HG02981 (cell line): ENCODE data around the gene UBE2E2.
"Not testable (repeated sequence)": the region's sequence is repeated elsewhere in the genome, so short reads cannot be mapped to it uniquely, and the experiment has no call there.

ENCODE experiments used
- ATAC-seq: cut with Tn5 transposase; IDR thresholded peaks from one replicate; pipeline ENCODE4 v1.9.1; 2021; ENCODE audit warnings: mild to moderate bottlenecking, moderate library complexity; ENCODE audit not compliant: unreplicated experiment

Gene UBE2E2

GRCh38 chr3:23202921-23203707, at the start of gene UBE2E2:
UBE2E2 (plus strand) TSS chr3:23203327.
- peak; percentile 66 for ATAC-seq

GRCh38 chr3:23153436-23153835, 49.7 kb upstream of the UBE2E2 start:
- no peak for ATAC-seq

GRCh38 chr3:23157331-23157730, 45.8 kb upstream of the UBE2E2 start:
- no peak for ATAC-seq

GRCh38 chr3:23159929-23160328, 43.2 kb upstream of the UBE2E2 start:
- no peak for ATAC-seq

- no peak for ATAC-seq
These were observed 41.8 kb upstream of the UBE2E2 start for GRCh38 chr3:23161308-23161707.

GRCh38 chr3:23161896-23162570, 41.1 kb upstream of the UBE2E2 start:
- ATAC-seq = peak; percentile 56

- ATAC-seq = peak; percentile 67
These were observed 40.2 kb upstream of the UBE2E2 start for GRCh38 chr3:23162934-23163333.

GRCh38 chr3:23164746-23165145, 38.4 kb upstream of the UBE2E2 start:
- ATAC-seq = no peak

- no peak for ATAC-seq
These were observed 37.6 kb upstream of the UBE2E2 start for GRCh38 chr3:23165571-23165970.

GRCh38 chr3:23166276-23166675, 36.9 kb upstream of the UBE2E2 start:
- no peak for ATAC-seq

- ATAC-seq = no peak
These were observed 36.3 kb upstream of the UBE2E2 start for GRCh38 chr3:23166845-23167244.

GRCh38 chr3:23169551-23169950, 33.6 kb upstream of the UBE2E2 start:
- no peak for ATAC-seq

- ATAC-seq = no peak
These were observed 32.8 kb upstream of the UBE2E2 start for GRCh38 chr3:23170291-23170690.

GRCh38 chr3:23172059-23172458, 31.1 kb upstream of the UBE2E2 start:
- ATAC-seq = no peak

- ATAC-seq = no peak
These were observed 28.6 kb upstream of the UBE2E2 start for GRCh38 chr3:23174426-23175039.

GRCh38 chr3:23175341-23176083, 27.6 kb upstream of the UBE2E2 start:
- ATAC-seq = no peak

- not testable (repeated sequence) for ATAC-seq
These were observed 26.3 kb upstream of the UBE2E2 start for GRCh38 chr3:23176839-23177238.

GRCh38 chr3:23182996-23183513, 20.1 kb upstream of the UBE2E2 start:
- ATAC-seq = no peak

- no peak for ATAC-seq
These were observed 19.4 kb upstream of the UBE2E2 start for GRCh38 chr3:23183731-23184130.

GRCh38 chr3:23185861-23186260, 17.3 kb upstream of the UBE2E2 start:
- ATAC-seq = no peak

GRCh38 chr3:23189187-23189586, 13.9 kb upstream of the UBE2E2 start:
- ATAC-seq = no peak
